Activated CD8-positive, alpha-beta T cell treated with anti-CD3 and anti-CD28 coated beads for 36 hours (primary cell): Measurements from ENCODE around the gene UNC5CL. TPM values are rescaled to one million over a fixed set of nuclear protein-coding genes. Genes with fewer than 3 reads are reported as not detected.
"Not testable (repeated sequence)": the region's sequence is repeated elsewhere in the genome, so short reads cannot be mapped to it uniquely, and the experiment has no call there.

Experiments
- ATAC-seq: fragments of 200-7000 bp; cut with Tn5 transposase; one replicate; pipeline ENCODE4 v1.10.0; 2021; ENCODE audit warnings: mild to moderate bottlenecking, moderate library complexity
- CTCF ChIA-PET: fragments of 350-600 bp; sonication (Branson Sonifier 250); formaldehyde crosslinking; loops from one replicate; lab custom pipeline; 2021; ENCODE audit warnings: antibody characterized with exemption; lab: Charles Lee
- POLR2A ChIA-PET: fragments of 350-600 bp; sonication (Branson Sonifier 250); formaldehyde crosslinking; loops from one replicate; lab custom pipeline; 2021; ENCODE audit warnings: antibody characterized with exemption; lab: Charles Lee
- DNase-seq: peaks from one replicate; pipeline ENCODE4 v3.0.0-alpha.2; 2020
- H3K27ac Mint-ChIP-seq: one replicate; pipeline ENCODE4 v1.8.0; 2021; ENCODE audit warnings: mild to moderate bottlenecking, mixed read lengths
- H3K27me3 Mint-ChIP-seq: one replicate; pipeline ENCODE4 v1.8.0; 2021; ENCODE audit warnings: mixed read lengths
- H3K36me3 Mint-ChIP-seq: one replicate; pipeline ENCODE4 v1.8.0; 2021; ENCODE audit warnings: low read depth, mixed read lengths
- H3K4me1 Mint-ChIP-seq: one replicate; pipeline ENCODE4 v1.8.0; 2021; ENCODE audit warnings: low read depth, mixed read lengths
- H3K4me3 Mint-ChIP-seq: one replicate; pipeline ENCODE4 v1.8.0; 2021; ENCODE audit warnings: mild to moderate bottlenecking, moderate library complexity, mixed read lengths
- H3K9me3 Mint-ChIP-seq: one replicate; pipeline ENCODE4 v1.8.0; 2021; ENCODE audit warnings: mixed read lengths
- CTCF ChIP-seq: fragments of 200-600 bp; IDR thresholded peaks from one replicate; pipeline ENCODE4 v1.8.0; 2022; ENCODE audit warnings: antibody characterized with exemption, mild to moderate bottlenecking
- intact Hi-C: fragments of 100-400 bp; cut with micrococcal nuclease; formaldehyde crosslinking; loops from one replicate; pipeline ENCODE4 v1.10.0; 2022
- total RNA-seq, 2 experiments: library from RNA; stranded (reverse); gene quantifications; one replicate each; pipeline ENCODE4 v1.2.3, GENCODE V29; 2021

UNC5CL gene
- total RNA-seq, 2 experiments from 2014 or later, result 2.3 to 2.6 TPM

- H3K9me3 Mint-ChIP-seq, result no peaks in the 10 kb centered on the region
- POLR2A ChIA-PET, result interaction anchor here (0.6 kb wide), 1 partner anchor 260 kb away, joined by 3 read pairs; no protein-coding TSS in a partner anchor
- H3K27me3 Mint-ChIP-seq, result no peaks in the 10 kb centered on the region
- DNase-seq (no peak), ATAC-seq (no peak)
- no peak for TF ChIP-seq CTCF
- H3K4me1 Mint-ChIP-seq, result peaks cover 18% of the 10 kb centered on the region
- no peaks in the 10 kb centered on the region for H3K36me3 Mint-ChIP-seq
- CTCF ChIA-PET, result interaction anchor here (1.0 to 5.8 kb wide), 10 partner anchors 8 to 46 kb away, joined by 3 to 48 read pairs (median 9); partner anchors contain the start of genes NFYA, OARD1, TSPO2 and UNC5CL
- intact Hi-C loops, result no loop called here
- no peak overlapping the region for H3K27ac Mint-ChIP-seq
- H3K4me3 Mint-ChIP-seq, result no peak overlapping the region
Observed at GRCh38 chr6:41025966-41026530, 13.0 kb downstream of the UNC5CL start.

- DNase-seq (no peak), ATAC-seq (no peak)
- CTCF ChIA-PET, result interaction anchor here (2.2 to 2.9 kb wide), 2 partner anchors 16 to 18 kb away, joined by 6 to 10 read pairs; partner anchors contain the start of gene UNC5CL
- Mint-ChIP-seq H3K4me1 (peaks cover 10% of the 10 kb centered on the region), H3K4me3 (no peak overlapping the region), H3K27me3 (no peaks in the 10 kb centered on the region), H3K27ac (no peak overlapping the region), H3K9me3 (no peaks in the 10 kb centered on the region), H3K36me3 (no peaks in the 10 kb centered on the region)
- intact Hi-C loops, result no loop called here
- TF ChIP-seq CTCF, result no peak
- POLR2A ChIA-PET, result no interaction called here
Observed at GRCh38 chr6:41023114-41023513, 15.9 kb downstream of the UNC5CL start.

DNA sequence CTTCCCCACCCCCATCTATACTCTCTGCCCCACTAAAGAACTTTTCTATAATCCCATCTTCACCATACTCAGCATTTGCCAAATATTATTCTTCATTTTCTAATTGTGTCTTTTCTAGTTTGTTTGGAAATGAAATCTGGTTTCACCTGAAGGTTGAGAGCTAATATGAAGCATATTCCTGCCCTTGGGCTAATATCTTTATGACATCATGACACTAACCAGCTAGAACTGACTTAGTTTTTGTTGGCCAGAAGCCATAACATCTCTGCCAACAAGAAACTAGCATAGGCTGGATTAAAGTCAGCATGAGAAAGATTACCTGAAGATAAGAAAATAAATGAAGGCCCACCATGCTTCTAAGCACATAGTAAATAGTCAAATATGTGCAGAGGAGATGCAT is 16.7 kb downstream of the UNC5CL start:
- Mint-ChIP-seq H3K27ac (no peak overlapping the region), H3K27me3 (no peaks in the 10 kb centered on the region), H3K4me3 (no peak overlapping the region), H3K9me3 (no peaks in the 10 kb centered on the region), H3K4me1 (peaks cover 3% of the 10 kb centered on the region), H3K36me3 (no peaks in the 10 kb centered on the region)
- ChIA-PET CTCF (interaction anchor here (2.2 kb wide), 1 partner anchor 18 kb away, joined by 6 read pairs; no protein-coding TSS in a partner anchor), POLR2A (no interaction called here)
- TF ChIP-seq CTCF, result no peak
- DNase-seq, result no peak
- intact Hi-C loops, result no loop called here
- ATAC-seq, result no peak

GRCh38 chr6:41021832-41022231 is 17.2 kb downstream of the UNC5CL start:
- DNase-seq (no peak), ATAC-seq (no peak)
- H3K36me3 Mint-ChIP-seq, result no peaks in the 10 kb centered on the region
- no peaks in the 10 kb centered on the region for H3K4me1 Mint-ChIP-seq
- no peak for TF ChIP-seq CTCF
- intact Hi-C loops, result no loop called here
- CTCF ChIA-PET, result interaction anchor here (2.2 kb wide), 1 partner anchor 17 kb away, joined by 6 read pairs; no protein-coding TSS in a partner anchor
- no peak overlapping the region for H3K4me3 Mint-ChIP-seq
- POLR2A ChIA-PET, result no interaction called here
- no peaks in the 10 kb centered on the region for H3K27me3 Mint-ChIP-seq
- H3K9me3 Mint-ChIP-seq, result no peaks in the 10 kb centered on the region
- H3K27ac Mint-ChIP-seq, result no peak overlapping the region

DNA sequence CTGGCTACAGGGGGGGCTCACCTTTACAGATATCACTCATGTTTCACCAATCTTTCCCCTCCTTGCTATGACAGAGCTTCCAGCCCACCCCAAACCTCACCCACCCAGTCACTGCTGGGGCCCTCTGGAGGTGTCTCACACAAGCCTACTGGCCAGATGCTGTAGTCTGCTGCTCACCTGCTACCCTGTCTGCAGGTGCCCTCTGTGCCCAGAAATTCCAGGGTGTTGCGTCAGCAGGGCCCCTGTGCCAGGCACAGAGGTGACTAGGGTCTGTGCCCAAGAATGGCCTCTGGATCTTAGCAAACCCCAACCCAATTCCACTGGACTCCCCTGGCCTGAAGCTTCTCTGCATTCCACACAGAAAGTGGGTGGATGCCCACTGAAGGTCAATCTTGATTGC is 21.4 kb downstream of the UNC5CL start:
- no peak for ATAC-seq
- intact Hi-C loops, result no loop called here
- no peak overlapping the region for H3K27ac Mint-ChIP-seq
- no peaks in the 10 kb centered on the region for H3K27me3 Mint-ChIP-seq
- ChIA-PET POLR2A (interaction anchor here (1.6 kb wide), 1 partner anchor 13 kb away, joined by 4 read pairs; no protein-coding TSS in a partner anchor), CTCF (interaction anchor here (1.0 to 4.1 kb wide), 2 partner anchors 9 to 10 kb away, joined by 4 to 36 read pairs; no protein-coding TSS in a partner anchor)
- no peak for DNase-seq
- no peaks in the 10 kb centered on the region for H3K9me3 Mint-ChIP-seq
- TF ChIP-seq CTCF, result no peak
- H3K4me1 Mint-ChIP-seq, result no peaks in the 10 kb centered on the region
- H3K36me3 Mint-ChIP-seq, result no peaks in the 10 kb centered on the region
- no peak overlapping the region for H3K4me3 Mint-ChIP-seq

DNA sequence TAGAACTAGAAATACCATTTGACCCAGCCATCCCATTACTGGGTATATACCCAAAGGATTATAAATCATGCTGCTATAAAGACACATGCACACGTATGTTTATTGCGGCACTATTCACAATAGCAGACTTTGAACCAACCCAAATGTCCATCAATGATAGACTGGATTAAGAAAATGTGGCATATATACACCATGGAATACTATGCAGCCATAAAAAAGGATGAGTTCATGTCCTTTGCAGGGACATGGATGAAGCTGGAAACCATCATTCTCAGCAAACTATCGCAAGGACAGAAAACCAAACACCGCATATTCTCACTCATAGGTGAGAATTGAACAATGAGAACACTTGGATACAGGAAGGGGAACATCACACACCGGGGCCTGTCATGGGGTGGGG is 23.2 kb downstream of the UNC5CL start:
- ATAC-seq, H3K4me1 Mint-ChIP-seq, H3K9me3 Mint-ChIP-seq, H3K27me3 Mint-ChIP-seq, intact Hi-C loops, H3K36me3 Mint-ChIP-seq, POLR2A ChIA-PET, H3K27ac Mint-ChIP-seq, H3K4me3 Mint-ChIP-seq, DNase-seq: not testable (repeated sequence)
- CTCF ChIA-PET, result interaction anchor here (0.9 kb wide), 1 partner anchor 18 kb away, joined by 3 read pairs; no protein-coding TSS in a partner anchor
